Left lung (tissue), 10 donors: Measurements from ENCODE around the gene RIMBP3C. TPM values are rescaled to one million over a fixed set of nuclear protein-coding genes. Genes with fewer than 3 reads are reported as not detected.
A peak's percentile ranks its signal among the peaks of the same experiment; 100 is the strongest.

Experiments used
- ATAC-seq: fragments of 200-7000 bp; cut with Tn5 transposase; one replicate; pipeline ENCODE4 v1.9.1; 2020; ENCODE audit warnings: moderate library complexity
- DNase-seq, 4 donors: peaks; one replicate each; pipeline ENCODE4 v3.0.0-alpha.2; 2013 to 2020
- H3K27ac ChIP-seq, 2 donors: fragments of 200-600 bp; sonication (generic) in 1 of 2; one replicate each; pipeline versions ENCODE4 v1.5.0 to v1.8.0; 2020 to 2021
- H3K27me3 ChIP-seq, 2 donors: fragments of 200-600 bp; sonication (generic) in 1 of 2; one replicate each; pipeline versions ENCODE4 v1.5.0 to v1.8.0; 2020 to 2021
- H3K36me3 ChIP-seq, 2 donors: fragments of 200-600 bp; sonication (generic) in 1 of 2; one replicate each; pipeline versions ENCODE4 v1.5.0 to v1.8.0; 2020 to 2021
- H3K4me1 ChIP-seq, 2 donors: fragments of 200-600 bp; one replicate each; pipeline ENCODE4 v1.8.0; 2021
- H3K4me3 ChIP-seq, 2 donors: fragments of 200-600 bp; sonication (generic) in 1 of 2; one replicate each; pipeline versions ENCODE4 v1.5.0 to v1.8.0; 2020 to 2021; ENCODE audit warnings: mild to moderate bottlenecking in 1 of 2
- H3K9me3 ChIP-seq, 2 donors: fragments of 200-600 bp; sonication (generic) in 1 of 2; one replicate each; pipeline versions ENCODE4 v1.5.0 to v1.8.0; 2020 to 2021
- intact Hi-C, 2 donors: fragments of 100-400 bp; cut with DNase I; formaldehyde crosslinking; loops; one replicate each; pipeline versions ENCODE4 v1.11.2 to v1.14.2; 2022
- polyA plus RNA-seq, 6 donors: library from polyadenylated mRNA; unstranded; fragments of 120-200 nt; gene quantifications; one replicate each; pipeline ENCODE4 v1.2.1, GENCODE V29; 2013; ENCODE audit not compliant: insufficient read length in 6 of 6
- total RNA-seq, 2 donors: library from RNA; stranded (reverse); fragmentation: NEBNext Ultra II Directional; extraction: Animal tissue kit (Norgen Biotek cat#: 25700); gene quantifications; one replicate each; pipeline ENCODE4 v1.2.1, GENCODE V29; 2021
- TF ChIP-seq, protein P1 (sequence below), 2 donors: fragments of 200-600 bp; sonication (generic) in 1 of 2; IDR thresholded peaks; one replicate each; pipeline versions ENCODE4 v1.5.0 to v1.8.0; 2021; ENCODE audit warnings: antibody characterized with exemption in 2 of 2
- donor health status: DM: no; HTN: yes; CAD: no.
- donor health status: DM: no; HTN: no; CAD: no.

The RIMBP3C gene
- total and polyA plus RNA-seq, 8 donors = 0.11 to 0.31 (median 0.17) TPM; not detected in 1

DNA sequence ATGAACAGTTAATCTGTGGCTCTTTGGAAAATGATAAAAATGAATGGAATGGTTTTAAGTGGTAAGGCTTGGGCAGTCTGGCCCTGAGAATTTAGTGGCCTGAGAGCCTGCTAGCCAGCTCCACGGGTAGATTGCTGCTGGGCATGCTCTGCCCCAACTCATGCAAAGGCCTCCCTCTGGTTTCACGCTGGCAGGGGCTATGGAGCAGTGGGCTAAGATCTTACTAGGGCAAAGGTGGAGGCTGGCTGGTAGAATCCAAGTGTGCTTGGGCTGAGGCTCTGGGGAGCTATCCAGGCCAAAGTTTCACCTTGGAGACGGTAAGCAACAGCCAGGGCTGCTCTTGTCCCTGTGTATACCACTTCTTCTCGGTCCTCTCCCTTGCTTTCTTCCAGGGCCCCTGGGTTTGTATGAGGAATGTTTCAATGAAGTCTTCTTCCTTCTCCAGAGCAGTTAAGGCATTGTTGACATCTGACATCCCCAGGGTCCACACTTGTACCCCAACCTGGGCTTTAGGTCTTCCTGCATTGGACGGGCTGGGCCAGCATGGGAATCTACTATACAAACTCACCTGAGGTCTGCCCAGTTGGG, 43.7 kb upstream of the RIMBP3C start:
- Histone ChIP-seq H3K9me3 (no peaks in the 10 kb centered on the region), H3K4me3 (no peak overlapping the region), H3K27ac (no peak overlapping the region), H3K4me1 (peaks cover 9 to 24% of the 10 kb centered on the region in 2 donors), H3K27me3 (no peaks in the 10 kb centered on the region), H3K36me3 (peaks cover 0 to 56% of the 10 kb centered on the region in 2 donors)
- intact Hi-C loops = no loop called here
- TF ChIP-seq, protein P1, sequence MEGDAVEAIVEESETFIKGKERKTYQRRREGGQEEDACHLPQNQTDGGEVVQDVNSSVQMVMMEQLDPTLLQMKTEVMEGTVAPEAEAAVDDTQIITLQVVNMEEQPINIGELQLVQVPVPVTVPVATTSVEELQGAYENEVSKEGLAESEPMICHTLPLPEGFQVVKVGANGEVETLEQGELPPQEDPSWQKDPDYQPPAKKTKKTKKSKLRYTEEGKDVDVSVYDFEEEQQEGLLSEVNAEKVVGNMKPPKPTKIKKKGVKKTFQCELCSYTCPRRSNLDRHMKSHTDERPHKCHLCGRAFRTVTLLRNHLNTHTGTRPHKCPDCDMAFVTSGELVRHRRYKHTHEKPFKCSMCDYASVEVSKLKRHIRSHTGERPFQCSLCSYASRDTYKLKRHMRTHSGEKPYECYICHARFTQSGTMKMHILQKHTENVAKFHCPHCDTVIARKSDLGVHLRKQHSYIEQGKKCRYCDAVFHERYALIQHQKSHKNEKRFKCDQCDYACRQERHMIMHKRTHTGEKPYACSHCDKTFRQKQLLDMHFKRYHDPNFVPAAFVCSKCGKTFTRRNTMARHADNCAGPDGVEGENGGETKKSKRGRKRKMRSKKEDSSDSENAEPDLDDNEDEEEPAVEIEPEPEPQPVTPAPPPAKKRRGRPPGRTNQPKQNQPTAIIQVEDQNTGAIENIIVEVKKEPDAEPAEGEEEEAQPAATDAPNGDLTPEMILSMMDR (IDR thresholded peaks at IDR 0.05) = no peak
- no peak for DNase-seq
- ATAC-seq = no peak

DNA sequence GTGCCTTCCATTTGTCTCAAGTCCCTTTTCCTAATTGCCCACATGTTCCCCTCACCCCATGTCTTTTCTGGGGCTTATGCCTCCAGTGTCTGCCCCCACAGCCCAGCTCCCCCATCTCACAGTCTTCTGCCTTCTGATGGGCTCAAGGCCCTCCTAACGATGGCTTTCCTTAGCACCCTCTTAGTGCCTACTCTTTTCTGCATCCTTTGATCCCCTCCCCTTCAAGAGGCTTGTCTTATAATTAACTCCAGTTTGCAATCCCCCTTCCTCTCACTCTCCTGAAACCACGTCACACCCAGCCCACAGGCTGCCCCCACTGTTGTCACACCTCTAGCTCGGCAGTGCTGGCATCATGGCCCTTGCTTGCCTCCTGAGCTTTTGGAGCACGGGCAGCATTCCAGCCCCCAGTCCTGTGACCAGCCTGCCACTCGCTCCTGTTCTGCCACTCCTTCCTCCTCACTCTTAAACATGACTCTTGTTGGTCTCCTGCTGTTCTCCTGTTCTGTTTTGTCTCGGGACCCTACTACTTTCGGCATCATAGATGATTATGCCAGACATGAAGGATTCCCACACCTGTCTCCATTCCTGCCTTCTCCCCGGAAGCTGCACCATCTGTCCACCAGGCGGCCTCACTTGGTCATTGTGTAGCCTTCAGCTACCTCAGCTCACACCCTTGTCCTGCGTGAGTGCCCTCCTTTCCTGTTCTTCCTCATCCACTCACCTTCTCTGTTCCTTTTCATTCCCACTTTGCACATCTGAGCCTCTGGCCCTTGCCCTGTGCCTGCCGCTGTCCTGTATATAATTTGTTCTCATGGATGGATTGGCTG, 42.4 kb upstream of the RIMBP3C start:
- Histone ChIP-seq H3K36me3 (peaks cover 0 to 49% of the 10 kb centered on the region in 2 donors), H3K4me3 (no peak overlapping the region), H3K9me3 (no peaks in the 10 kb centered on the region), H3K27me3 (no peaks in the 10 kb centered on the region), H3K4me1 (peaks cover 6 to 37% of the 10 kb centered on the region in 2 donors), H3K27ac (no peak overlapping the region)
- no peak for DNase-seq
- ATAC-seq = no peak
- TF ChIP-seq, protein P1 (IDR thresholded peaks at IDR 0.05) = no peak
- intact Hi-C loops = no loop called here

DNA sequence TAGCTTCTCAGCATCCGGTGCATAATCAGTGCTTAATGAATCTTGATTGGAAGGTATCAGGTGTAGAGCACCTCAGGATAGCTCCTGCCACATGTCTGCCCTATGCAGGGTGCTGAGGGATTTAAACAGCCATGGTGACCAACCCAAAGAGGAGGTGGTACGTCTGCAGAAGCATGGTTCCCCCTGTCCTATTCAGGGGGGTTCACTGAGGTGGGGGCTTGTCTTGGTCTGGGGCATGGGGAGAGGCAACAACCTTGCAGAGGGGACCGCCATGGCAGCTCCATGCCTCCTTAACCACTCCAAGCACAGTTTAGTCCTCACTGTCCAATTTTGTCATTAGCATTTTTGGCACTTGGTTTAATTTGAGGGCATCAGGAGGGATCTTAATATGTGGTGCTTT, 41.2 kb upstream of the RIMBP3C start:
- H3K4me1 ChIP-seq = peaks cover 14 to 49% of the 10 kb centered on the region in 2 donors
- ATAC-seq (no peak), DNase-seq (no peak)
- no peaks in the 10 kb centered on the region for H3K27me3 ChIP-seq
- TF ChIP-seq, protein P1 (IDR thresholded peaks at IDR 0.05) = no peak
- no peaks in the 10 kb centered on the region for H3K9me3 ChIP-seq
- H3K36me3 ChIP-seq = peaks cover 0 to 48% of the 10 kb centered on the region in 2 donors
- H3K4me3 ChIP-seq = no peak overlapping the region
- H3K27ac ChIP-seq = no peak overlapping the region
- intact Hi-C loops = no loop called here

DNA sequence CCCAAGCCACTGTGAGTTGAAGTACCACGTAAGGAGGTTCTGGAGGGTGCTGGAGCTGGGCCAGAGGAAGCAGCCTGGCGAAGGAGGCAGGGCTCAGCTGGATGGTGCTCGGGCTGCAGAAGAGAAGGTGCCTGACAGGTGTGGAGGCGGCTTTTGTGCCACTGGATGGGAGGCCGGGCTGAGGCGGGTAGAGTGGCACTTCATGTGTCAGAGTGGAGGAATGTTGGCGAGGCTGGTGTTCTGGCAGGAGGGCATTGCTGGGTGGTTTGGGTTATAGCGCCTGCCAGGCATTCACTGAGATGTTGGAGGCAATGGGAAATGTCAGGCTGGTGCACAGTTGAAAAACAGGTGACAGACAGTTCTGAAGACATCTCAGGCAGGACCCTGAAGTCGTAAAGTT, 40.4 kb upstream of the RIMBP3C start:
- Histone ChIP-seq H3K4me3 (no peak overlapping the region), H3K27me3 (no peaks in the 10 kb centered on the region), H3K27ac (no peak overlapping the region), H3K9me3 (no peaks in the 10 kb centered on the region), H3K36me3 (peaks cover 0 to 45% of the 10 kb centered on the region in 2 donors), H3K4me1 (peaks cover 14 to 56% of the 10 kb centered on the region in 2 donors)
- TF ChIP-seq, protein P1 (IDR thresholded peaks at IDR 0.05) = no peak
- DNase-seq = peak in 2 of 4 donors; percentile 55 to 81
- ATAC-seq = peak; percentile 94
- intact Hi-C loops = no loop called here
